NCI-H345 treated with DMSO at 0.1 percent for 48 hours (cell line): Measurements from ENCODE around the gene GPER1.
"Not testable (repeated sequence)": the region's sequence is repeated elsewhere in the genome, so short reads cannot be mapped to it uniquely, and the experiment has no call there.

Experiments used
- DNase-seq: peaks from one replicate; lab custom pipeline; 2025; ENCODE audit not compliant: unreplicated experiment; lab: John Stamatoyannopoulos, UW

GPER1 gene

DNA sequence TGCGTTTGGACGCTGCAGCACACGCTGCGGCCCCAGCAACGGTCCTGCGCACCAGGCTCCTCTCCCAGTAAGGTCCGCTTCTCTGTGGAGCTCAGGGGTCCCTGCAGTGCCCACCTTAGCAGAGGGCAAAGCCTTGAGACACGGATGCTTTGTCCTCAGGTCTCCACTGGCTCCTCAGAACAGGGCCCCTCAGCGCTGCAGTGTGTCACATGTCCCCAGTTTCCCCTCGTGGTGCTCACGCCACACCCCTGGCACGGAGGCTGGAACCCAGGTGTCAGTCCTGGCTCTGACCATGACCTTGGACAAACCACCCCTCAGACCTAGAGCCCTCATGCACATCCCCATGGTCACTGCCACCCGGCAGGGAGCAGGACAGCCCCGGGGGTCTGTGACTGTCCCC, 19.9 kb upstream of the GPER1 start:
- DNase-seq, result no peak

DNA sequence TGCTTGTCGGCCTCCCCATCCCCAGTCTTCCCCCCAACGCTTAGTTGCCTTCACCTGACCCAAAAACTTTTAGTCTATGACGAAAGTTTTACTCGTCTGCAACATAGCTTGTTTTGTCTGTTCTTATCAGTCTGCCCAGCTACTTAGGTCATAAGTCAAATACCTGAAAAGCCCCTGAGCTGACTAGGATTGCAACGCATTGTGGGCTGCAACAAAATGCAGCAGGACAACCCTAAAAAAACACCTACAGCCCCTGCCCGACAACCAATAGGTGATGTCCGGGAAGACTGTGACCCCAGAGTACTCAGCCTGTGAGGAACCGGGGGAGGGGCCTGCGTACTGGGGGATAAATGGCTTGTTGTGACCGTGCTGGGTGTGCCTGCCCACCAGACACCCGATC, 19.3 kb upstream of the GPER1 start:
- no peak for DNase-seq

DNA sequence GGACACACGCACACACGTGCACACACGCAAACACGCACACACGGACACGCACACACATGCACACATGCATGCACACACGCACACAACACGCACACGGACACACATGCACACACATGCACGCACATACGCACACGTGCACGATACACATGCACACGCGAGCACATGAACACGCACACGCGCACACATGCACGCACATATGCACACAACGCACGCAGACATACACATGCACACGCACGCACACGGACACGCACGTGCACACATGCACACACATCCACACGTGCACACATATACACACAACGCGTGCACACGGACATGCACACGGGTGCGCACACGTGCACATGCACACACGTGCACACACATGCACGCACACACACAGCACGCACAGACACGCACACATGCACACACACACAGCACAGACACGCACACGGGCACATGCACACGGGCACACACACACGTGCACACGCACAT, 17.3 kb upstream of the GPER1 start:
- DNase-seq, result no peak

DNA sequence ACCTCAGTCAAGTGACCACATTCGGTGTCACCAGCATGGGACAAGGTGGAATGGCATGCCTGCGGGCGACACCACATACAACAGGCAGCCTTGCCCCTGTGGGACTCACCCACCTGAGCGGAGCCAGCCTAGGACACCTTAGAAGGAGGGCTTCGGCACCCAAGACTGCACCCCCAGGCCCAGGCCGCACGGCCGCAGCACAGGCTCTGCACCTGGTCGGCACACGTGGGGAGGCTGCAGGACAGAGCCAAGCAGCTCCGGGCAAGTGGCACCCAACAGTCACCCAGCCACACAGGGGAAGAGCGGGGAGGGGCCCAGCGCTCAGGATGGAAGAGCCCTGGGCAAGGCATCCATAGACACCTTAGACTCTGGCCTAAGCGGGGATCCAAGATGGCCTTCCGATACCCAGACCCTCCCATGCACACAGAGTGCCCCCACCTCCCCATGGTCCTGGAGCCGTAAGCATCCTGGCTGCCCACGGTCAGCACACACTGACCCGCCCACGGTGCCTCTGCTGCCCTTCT, 16.1 kb upstream of the GPER1 start:
- no peak for DNase-seq

DNA sequence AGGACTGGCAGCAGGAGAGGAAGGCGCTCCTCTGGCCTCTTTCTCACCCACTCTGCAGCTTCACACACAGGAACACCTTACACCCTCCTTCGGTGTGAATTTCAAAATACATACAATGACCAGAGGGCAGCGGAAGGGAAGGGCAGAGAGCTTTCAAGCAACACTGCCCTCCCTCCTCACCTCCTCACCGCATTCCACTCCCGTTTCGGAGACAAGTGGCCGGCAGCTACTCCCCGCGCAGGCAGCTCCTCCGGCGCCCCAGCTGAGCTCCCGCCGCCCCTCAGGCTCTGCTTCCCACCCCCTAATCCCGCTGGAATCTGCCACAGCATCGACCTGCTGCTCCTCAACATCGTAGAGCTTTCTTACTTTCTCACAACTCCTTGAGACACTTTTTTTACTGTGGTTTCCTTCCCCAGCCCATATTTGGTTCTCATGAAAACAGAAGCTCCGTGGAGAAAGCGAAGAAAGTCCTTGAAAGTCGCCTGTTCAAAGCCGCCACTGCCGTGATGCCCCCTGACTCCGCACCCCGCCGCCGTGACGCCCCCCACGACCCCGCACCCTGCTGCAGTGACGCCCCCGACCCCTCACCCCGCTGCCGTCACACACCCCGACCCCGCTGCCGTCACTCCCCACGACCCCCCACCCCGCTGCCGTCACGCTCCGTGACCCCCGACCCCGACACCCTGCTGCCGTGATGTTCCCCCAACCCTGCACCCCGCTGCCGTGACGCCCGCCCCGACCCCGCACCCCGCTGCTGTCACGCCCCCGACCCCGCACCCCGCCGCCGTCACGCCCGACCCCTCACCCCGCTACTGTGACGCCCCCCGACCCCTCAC, 14.6 kb upstream of the GPER1 start:
- no peak for DNase-seq

DNA sequence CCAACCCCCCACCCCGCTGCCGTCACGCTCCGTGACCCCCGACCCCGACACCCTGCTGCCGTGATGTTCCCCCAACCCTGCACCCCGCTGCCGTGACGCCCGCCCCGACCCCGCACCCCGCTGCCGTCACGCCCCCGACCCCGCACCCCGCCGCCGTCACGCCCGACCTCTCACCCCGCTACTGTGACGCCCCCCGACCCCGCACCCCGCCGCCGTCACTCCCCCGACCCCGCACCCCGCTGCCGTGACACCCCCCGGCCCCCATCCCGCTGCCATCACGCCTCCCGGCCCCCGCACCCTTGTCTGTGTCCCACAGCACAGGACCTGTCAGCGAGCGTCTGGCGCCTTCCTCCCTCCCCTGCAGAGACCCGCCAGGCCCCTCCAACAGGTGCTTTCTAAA, 13.9 kb upstream of the GPER1 start:
- not testable (repeated sequence) for DNase-seq

DNA sequence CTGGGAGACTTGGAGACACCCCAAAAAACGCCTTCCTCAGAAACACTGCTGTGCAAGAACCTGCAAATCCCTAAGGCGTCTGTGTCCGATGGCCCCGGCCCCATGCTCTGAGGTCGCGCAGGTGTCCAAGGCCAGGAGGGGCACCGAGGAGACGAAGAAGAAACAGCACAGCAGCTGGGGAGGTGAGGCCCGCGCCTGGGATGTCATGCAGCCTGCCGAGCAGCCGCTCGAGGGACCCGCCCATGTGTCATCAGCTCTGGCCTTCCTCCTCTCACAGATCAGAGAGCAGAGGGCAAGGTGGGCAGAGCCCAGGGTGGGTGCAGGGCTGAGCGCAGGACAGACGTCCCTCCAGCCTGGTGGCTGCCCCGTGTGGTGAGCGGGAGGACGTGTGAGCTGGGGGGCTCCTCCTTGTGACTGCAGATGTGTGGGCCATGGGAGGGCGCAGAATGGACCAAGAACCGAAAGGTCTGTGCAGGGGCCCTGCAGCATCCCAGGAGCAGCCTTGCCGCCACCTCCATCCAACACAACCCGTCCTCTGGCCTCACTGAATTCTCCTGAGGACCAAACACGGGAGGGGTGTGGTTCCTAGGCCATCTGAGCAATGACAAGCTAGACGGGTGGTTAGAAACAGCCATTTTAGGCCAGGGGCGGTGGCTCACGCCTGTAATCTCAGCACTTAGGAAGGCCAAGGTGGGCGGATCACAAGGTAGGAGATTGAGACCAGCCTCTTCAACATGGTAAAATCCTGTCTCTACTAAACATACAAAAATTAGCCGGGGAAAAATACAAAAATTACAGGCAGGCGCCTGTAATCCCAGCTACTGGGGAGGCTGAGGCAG, 13.1 kb upstream of the GPER1 start:
- DNase-seq, result no peak

DNA sequence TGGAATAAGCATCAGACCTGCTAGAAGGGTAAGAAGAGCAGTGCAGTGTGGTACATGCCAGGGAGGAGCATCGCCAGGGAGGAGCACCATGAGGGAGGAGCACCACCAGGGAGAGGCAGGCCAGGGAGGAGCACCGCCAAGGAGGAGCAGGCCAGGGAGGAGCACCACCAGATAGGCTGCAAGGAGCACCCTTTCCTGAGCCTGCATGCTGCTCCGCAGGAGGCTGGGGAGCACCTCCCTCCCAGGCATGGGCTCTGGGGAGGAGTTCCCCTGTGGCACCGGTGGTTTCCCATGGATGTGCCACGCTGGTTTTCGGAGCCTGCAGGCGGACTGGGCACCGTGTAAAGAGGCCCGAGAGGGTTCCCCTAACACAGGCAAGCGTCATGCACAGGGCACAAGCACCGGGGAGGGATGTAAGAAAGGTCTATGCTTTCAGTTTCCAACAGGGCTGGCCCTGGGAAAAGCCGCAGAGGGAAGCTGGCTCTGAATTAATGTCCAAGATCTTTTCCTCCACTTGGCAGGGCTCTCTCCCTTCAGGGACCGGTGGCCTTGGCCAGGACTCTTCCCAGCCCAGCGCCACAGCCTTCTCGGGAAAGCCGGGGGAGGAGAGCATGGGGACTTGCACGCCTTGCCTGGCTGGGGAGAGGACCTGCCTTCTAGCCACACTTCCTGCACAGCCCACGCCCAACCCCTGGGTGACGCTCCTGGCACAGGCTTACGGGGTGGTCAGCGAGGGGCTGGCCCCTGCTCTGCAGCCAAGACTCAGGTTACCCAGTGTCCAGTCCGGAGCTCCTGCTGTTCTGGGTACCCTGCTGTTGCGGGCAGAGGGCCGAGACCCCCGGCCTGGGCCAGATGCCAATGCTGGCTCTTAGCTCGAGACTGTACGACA, 11.5 kb upstream of the GPER1 start:
- DNase-seq, result no peak

DNA sequence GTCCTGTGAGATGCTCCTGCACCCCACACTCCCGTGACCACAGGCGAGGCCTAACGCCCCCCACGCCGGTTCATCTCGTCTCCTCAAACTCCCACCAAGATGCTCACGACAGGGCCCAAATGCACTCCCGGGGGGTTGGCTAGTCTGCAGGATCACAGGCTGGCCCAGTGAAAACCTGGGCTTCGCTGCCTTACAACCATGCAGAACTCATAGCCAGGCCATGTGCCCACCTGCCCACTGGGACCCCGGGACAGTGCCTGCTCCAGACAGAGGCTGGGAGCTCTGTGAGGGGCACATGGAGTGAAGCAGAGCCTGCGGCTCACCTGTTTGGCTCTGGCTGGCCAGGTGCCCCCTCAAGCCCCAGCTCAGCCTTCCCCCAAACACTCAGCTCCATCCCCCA, 9.4 kb upstream of the GPER1 start:
- no peak for DNase-seq

DNA sequence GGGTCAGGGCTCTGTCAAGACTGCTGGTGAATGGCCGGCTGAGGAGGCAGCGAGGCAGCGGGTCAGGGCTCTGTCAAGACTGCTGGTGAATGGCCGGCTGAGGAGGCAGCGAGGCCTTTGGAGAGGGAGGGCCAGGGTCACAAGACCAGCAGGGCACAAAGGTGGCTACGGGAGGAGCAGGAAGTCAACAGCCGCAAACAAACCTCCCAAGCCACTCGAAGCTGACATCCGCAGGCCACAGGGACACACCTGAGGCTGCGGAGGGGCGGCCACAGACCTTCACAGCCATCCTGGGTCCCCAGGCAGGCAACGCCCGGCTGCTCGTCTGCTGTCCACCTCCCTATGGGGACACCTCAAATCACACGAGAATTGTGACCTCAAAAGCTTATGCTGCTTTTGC, 8.9 kb upstream of the GPER1 start:
- no peak for DNase-seq

DNA sequence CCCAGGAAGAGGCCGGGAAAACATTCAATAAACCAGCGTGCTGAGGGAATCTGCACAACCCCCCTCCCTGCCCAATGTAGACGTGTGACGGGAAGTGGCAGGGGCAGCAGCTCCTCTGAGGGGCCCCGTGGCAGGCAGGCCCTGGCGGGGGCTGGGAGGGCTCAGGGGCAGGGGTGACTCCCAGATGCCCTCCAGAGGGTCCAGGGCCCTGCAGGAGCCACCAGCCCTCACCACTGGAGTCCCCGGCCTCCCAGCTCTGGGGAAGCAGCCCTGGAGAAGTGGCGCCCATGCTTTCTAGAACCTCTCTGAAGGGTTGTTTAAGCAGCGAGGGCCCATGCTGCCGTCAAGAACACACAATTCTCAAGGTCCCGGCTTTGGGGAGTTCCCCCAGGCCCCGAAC, 8.4 kb upstream of the GPER1 start:
- no peak for DNase-seq

DNA sequence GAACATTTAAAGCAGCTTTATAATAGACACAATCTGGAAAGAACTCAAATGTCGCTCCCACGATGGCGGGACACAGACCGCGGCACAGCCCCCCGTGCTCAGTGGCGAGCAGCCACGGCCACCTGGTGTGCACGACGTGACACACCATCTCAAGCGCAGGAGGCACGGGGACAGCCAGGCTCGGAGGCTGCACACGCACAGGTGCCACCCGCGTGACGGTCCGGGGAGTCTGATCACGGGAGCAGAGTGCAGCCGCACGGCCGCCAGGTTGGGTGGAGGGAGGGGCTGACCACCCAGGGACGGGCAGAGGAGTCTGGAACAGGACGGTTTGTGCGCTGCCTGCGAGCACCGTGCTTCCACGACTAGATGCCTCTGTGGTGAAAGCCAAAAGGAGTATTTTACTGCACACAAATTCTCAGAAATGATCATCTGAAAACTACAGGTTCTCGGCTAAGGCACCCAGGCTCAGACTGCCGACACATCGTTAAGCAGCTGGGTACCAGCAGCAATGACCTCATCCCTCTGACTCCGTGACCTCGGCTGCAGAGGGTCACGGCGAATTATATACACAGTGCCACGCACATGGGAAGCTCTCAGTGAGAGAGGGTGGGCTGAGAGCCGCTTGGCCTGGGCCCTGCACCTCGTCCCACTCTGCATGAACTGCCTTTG, 7.5 kb upstream of the GPER1 start:
- no peak for DNase-seq

DNA sequence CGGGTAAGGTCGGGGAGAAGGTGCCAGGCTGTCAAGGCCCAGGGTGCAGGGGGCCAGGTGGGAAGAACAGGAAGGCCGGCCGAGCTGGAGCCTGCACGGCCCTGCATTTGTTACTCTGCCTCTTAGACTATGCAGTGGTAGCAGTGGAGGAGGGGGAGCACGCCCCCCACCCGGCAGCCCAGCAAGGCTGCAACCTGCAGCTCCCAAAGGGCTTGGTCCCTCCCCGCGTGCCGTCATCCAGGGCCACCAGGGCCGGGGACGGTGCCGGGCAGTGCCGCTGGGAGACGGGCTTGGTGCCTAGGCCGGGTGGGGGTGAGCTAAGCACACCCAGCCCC, 7.0 kb upstream of the GPER1 start:
- DNase-seq, result no peak

DNA sequence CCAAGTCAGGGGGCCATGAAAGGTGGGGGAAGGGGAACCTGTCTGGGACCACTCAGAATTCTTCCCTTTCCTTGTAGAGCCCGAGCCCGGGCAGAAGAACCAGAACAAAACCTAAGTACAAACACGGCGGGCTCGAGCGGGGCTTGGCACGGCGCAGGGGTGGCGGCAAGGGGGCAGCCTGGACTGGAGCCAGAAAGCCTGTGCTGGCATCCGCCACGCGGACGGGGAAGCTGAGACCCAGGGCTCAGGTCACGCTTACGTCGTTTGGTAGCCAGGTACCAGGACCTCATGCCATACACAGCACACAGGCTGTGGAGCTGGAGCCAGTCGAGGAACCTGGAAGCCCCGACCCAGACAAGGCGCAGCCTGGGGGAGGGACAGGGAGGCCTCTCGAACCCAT, 6.6 kb upstream of the GPER1 start:
- DNase-seq, result no peak

DNA sequence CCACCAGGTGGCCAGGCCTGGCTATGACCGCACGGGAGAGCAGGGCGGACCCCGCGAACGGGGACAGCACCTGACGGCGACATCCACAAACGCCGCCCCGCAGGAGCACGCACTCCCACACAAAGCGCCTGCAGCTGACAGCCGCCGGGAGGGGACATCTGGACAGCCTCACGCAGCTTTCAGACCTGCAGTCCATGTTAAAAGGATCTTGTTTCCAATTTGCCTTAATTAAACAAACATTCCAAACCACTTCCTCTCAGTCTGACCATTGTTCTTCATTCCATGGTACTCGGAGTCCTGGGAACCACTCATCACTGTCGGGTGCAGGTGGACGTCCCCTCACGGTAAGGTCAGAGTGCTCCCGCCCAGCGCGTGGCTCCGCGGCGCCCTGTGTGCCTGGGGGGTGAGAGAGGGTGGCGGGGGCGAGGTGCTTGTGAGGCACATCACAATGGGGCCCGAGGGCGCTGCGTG, 5.9 kb upstream of the GPER1 start:
- peak; percentile 7 for DNase-seq

DNA sequence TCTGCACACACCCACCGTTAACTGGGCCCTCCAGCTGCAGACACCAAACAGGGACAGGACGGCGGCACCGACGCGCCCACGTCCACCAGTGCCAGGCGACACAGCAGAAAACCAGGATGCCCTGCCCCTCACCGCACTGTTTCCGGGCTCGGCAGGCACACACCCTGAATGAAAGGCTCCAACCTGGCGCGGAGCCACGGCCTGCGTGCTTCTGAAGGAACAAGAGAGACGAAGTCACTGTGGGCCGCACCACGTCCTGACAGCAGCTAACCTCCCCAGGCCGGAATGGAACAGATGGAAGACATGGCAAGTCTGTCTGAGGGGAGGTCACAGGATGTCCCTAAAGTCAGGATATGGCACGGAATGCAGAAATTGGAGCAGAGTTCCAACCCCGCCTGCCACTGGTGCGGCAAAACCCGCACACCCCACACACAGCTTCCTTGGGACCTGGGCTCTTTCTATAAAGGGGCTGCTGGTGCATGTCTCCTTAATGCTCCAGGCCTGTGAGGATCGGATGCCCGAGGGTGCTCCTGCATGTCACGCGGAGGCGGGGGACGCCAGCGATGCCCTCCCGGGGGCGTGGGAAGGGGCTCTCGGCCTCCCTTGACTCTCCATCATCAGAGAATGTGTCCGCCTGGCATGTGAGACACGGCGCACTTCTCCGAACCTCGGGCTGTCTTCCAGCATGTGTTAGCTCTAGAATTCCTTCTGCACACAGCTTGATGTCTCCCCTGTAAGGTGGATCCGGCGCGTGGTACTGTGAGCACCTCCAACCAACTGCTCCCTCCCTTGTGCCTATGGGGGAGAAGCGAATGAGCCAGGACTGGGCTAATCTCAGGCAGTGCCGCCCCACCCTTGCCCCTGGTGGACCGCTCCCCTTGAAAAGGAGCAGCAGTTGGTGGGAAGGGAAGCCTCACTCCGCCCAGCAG, 3.9 kb upstream of the GPER1 start:
- DNase-seq, result no peak

DNA sequence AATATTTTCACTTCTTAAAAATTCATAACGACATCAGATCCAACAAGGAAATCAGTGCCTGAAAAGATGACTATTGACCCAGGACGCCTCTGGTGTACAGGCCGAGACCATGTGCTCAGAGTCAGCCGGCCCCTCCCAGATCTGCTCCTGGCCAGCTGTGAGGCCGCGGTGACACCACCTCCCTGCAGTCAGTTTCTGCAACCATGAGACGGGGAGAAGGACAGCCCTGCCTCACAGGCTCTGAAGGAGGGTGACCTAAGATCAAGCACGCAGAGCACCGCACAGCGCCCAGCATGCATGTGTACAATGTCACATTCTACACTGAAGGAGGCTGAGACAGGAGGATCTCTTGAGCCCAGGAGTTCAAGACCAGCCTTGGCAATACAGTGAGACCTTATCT, 2.6 kb upstream of the GPER1 start:
- no peak for DNase-seq

DNA sequence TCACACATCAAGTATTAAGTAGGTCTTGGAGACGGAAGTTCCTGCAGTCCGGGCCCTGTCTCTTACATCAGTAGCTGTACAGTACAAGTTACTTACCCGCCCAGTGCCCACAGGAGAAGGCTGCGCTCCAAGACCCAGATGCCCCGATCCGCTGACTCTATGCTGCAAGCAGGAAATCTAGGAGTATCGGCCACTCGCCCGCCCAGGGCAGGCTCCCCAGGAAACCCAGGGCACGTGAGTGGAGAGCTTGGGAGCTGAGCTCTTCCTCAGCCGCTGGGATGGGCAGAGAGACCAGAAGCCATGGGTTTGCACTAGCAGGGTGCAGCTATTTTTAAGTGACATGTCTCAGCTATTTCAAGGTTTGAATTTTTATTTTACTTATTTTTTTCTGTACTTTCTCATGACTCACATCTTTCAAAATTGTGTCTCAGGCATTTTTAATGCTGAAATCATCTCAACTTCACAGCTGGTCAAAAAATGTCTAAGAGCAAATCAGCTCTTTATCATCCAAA, 1.9 kb upstream of the GPER1 start:
- no peak for DNase-seq
